Measurements from ENCODE around the gene ZNF148.

Gene ZNF148

DNA sequence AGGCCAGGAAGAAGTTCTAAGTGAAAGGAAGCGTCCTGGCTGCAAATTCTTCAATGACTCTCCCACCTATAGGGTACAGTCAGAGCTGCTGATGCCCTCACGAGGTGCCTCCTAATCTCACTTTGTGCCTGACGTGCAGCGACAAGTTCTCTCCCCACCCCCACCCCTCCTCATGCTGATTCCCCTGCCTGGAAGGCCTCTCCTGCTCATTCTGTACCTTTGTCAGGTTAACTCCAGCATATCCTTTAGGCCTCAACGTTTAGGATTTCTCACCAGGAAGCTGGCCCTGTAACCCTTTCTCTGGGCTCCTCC, 187.6 kb downstream of the ZNF148 start:
- no peak for DNase-seq

DNA sequence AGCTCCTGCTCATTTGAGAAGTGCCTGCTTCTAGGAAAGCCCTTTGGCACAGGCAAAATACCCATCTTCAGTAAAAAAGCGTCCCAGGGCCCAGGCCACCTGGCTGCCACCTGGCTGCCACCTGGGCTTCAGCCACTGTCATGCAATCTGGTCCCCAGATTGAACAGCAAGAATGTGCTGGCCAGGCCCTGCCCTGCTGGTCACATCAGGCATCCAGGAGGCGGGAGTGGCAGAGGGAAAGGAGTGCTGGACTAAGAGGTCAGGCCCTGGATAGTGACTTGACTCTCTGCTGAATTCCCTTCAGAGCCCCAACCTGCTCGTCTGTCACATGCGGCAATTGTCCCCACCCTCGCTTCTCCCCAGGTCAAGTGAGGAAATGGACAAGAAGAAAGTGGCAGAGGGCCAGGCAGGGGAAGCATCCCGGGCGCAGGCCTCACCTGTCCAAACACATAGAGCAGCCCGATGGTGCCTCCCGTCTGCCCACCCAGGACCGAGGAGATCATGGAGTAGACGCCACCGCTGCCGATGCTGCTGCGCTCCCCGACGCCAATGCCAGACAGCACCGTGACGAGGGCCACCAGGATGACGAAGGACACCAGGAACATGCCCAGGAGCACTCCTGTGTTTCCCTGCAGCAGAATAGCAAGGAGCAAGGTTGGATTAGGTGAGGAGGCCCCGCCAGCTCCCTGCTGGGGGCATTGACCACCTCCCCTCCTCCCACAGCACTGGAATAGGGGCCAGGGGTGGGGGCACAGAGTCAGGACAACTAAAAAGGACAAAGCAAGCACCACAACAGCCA, 188.1 kb downstream of the ZNF148 start:
- no peak for DNase-seq

DNA sequence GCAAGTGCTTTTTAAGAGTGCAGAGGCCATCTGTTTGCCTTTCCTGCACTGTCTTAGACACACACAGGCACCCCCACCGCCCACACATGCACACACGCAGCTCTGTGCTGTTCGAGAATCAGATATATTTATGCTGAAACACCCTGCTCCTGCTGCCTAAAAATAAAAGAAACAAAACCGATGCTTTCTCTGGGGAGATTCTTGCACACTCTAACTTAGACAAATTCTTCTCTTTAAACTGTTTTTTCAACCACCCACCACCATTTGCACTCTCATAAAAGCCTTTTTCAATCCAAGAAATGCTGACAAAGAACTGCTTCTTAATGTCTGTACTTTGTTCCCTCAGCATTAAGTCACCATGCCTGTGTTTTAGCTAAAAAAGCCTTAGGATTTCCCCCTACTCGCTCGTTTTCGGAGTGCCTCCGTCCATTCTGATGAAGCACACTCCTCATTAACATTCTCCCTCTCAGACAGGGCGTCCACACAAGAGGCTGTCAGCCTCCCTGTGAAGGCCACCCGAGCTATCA, 188.8 kb downstream of the ZNF148 start:
- no peak for DNase-seq

DNA sequence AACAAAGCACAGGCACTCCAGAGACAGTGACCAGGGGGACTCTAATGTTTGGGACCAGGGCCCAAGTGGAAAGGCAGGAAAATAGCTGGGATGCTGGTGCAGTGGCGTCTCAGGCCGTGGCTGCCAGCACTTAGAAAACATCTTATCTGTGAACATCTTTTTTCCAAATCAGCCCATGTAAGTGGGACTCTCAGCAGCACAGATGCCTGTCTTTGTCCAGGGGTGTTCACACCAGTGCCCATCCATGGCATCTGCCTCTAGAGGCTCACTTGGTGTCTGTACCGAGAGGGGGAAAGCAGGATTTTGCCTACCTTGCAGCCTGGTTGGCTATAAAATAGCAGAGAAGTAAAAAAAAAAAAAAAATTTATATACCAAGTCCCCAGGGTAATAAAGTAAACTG, 189.3 kb downstream of the ZNF148 start:
- no peak for DNase-seq

DNA sequence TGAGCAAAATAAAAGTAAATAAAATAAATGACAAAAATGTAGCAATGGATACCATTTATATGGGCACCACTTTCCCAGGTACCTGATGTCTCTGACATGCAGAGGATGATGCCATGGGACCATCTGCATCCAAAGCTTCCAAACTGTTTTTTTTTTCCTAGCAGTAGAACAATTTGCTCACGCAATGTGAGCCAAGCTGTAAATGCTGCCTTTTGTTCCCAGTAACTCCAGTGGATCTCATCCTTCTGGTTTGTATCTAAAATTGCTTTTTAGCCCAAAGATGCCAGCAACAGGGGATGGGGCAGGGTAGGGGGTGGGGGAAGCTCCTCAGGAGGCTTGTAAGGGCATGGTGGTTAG, 195.3 kb downstream of the ZNF148 start:
- no peak for DNase-seq

DNA sequence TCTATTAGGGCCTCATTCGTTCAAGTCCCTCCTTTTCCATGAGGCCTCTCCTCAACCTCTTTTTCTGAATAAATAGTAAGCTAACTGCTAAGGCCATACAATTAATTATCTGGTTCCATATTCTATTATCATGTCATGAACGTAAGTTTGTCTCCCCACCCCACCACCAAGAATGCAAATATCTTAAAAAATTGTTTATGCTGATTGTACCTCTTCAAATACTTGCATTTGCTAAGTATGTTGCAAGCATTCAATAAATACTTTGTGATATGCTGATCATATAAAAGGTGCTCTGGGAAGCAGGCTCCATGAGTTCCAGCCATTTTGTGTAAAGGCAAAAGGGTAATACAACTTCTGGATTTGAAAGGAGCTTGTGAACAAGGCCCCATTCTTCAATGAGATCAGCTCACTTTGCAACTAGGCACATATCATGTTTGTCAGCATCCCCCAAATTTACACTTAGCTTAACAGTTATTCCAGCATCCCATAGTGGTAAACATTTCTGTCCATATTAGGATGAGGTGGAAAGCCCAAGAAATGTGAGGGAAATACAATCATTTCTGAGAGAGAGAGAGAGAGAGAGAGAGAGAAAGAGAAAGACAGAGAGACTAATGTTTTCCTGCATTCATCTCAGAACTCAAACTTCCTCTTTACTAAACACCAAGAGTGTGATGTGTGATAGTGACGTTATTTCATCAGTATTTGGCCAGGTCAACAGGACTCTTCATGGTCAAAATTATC, 195.8 kb downstream of the ZNF148 start:
- DNase-seq = no peak

DNA sequence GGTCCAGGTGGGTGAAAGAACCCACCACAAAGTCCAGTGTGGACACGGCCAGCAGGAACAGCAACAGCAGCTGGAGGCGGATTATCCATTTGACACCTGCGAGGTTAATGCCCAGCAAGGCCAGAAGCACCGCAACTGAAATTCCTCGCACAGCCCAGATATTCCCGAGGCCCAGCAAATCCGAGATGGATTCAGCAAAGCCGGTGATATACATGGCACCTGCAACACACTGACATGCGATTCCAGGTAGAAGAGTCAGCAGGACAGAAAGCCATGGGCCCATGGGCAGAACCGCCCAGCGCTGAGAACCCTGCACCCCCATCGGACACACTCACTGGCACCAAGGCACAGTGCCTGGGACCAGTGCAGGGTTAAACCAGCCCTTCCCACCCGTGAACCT, 197.4 kb downstream of the ZNF148 start:
- DNase-seq = no peak
